GM23248 (cell line): Measurements from ENCODE around the gene ANP32B.

Experiments
- EZH2 ChIP-seq: fragments of 200-600 bp; sonication (generic); IDR thresholded peaks from 2 replicates; pipeline ENCODE4 v1.6.1; 2018; ENCODE audit warnings: antibody characterized with exemption, mild to moderate bottlenecking; ENCODE audit not compliant: insufficient read depth, poor library complexity, severe bottlenecking
- EZH2phosphoT487 ChIP-seq: fragments of 200-600 bp; sonication (generic); IDR thresholded peaks from 2 replicates; pipeline ENCODE4 v1.6.1; 2018; ENCODE audit warnings: antibody characterized with exemption, moderate library complexity, mild to moderate bottlenecking, low read depth; ENCODE audit not compliant: insufficient read depth

- TF ChIP-seq EZH2 (no peak), EZH2phosphoT487 (no peak)
These were observed 26.8 kb upstream of the ANP32B start for GRCh38 chr9:97956331-97956730.
